ENCODE measurements around the gene PMEL.

- no peak for TF ChIP-seq EZH2 (IDR thresholded peaks at IDR 0.05; ENCODE audit: insufficient read depth, poor library complexity, severe bottlenecking)
- TF ChIP-seq EZH2phosphoT487 (IDR thresholded peaks at IDR 0.05; ENCODE audit: insufficient read depth, low read depth) = no peak
Observed at GRCh38 chr12:55940065-55940732, 25.6 kb downstream of the PMEL start.

Data from GM23248 (cell line).